HG03108 (cell line): Measurements from ENCODE around the gene SCART1.
"Not testable (repeated sequence)": the region's sequence is repeated elsewhere in the genome, so short reads cannot be mapped to it uniquely, and the experiment has no call there.

Experiments
- ATAC-seq: cut with Tn5 transposase; IDR thresholded peaks from one replicate; pipeline ENCODE4 v1.9.1; 2021; ENCODE audit warnings: moderate library complexity; ENCODE audit not compliant: unreplicated experiment

Gene SCART1

GRCh38 chr10:133467286-133467911 is 13.7 kb downstream of the SCART1 start:
- no peak for ATAC-seq

- not testable (repeated sequence) for ATAC-seq
These were observed 15.5 kb downstream of the SCART1 start for GRCh38 chr10:133469205-133469604.

- no peak for ATAC-seq
These were observed 17.8 kb downstream of the SCART1 start for GRCh38 chr10:133471300-133472109.

GRCh38 chr10:133473270-133473669 is 19.5 kb downstream of the SCART1 start:
- no peak for ATAC-seq

GRCh38 chr10:133474027-133474426 is 20.3 kb downstream of the SCART1 start:
- ATAC-seq, result no peak

- no peak for ATAC-seq
These were observed 21.1 kb downstream of the SCART1 start for GRCh38 chr10:133474665-133475424.

GRCh38 chr10:133475425-133475734 is 21.6 kb downstream of the SCART1 start:
- ATAC-seq, result no peak

- ATAC-seq, result no peak
These were observed 22.3 kb downstream of the SCART1 start for GRCh38 chr10:133475821-133476640.

- no peak for ATAC-seq
These were observed 22.9 kb downstream of the SCART1 start for GRCh38 chr10:133476641-133476990.

- no peak for ATAC-seq
These were observed 27.4 kb downstream of the SCART1 start for GRCh38 chr10:133481086-133481643.

- ATAC-seq, result no peak
These were observed 27.9 kb downstream of the SCART1 start for GRCh38 chr10:133481657-133482056.

GRCh38 chr10:133484818-133485217 is 31.1 kb downstream of the SCART1 start:
- no peak for ATAC-seq

- ATAC-seq, result no peak
These were observed 33.3 kb downstream of the SCART1 start for GRCh38 chr10:133487085-133487484.

GRCh38 chr10:133488354-133488753 is 34.6 kb downstream of the SCART1 start:
- no peak for ATAC-seq

GRCh38 chr10:133489816-133490588 is 36.3 kb downstream of the SCART1 start:
- ATAC-seq, result peak; percentile 61

- not testable (repeated sequence) for ATAC-seq
These were observed 39.8 kb downstream of the SCART1 start for GRCh38 chr10:133493562-133493961.

GRCh38 chr10:133497363-133497762 is 43.6 kb downstream of the SCART1 start:
- ATAC-seq, result not testable (repeated sequence)

GRCh38 chr10:133499176-133499575 is 45.4 kb downstream of the SCART1 start:
- ATAC-seq, result not testable (repeated sequence)

- ATAC-seq, result not testable (repeated sequence)
These were observed 47.2 kb downstream of the SCART1 start for GRCh38 chr10:133500897-133501296.

GRCh38 chr10:133509700-133510099 is 56.0 kb downstream of the SCART1 start:
- no peak for ATAC-seq
